H1 (cell line): ENCODE results near the gene RNFT2. TPM values are rescaled to one million over a fixed set of nuclear protein-coding genes. Genes with fewer than 3 reads are reported as not detected.
"Not testable (repeated sequence)": the region's sequence is repeated elsewhere in the genome, so short reads cannot be mapped to it uniquely, and the experiment has no call there.

ENCODE experiments used
- CTCF ChIA-PET: fragments of 300-600 bp; sonication (Branson Sonifier 250); formaldehyde crosslinking; loops from one replicate; lab custom pipeline; 2021; ENCODE audit not compliant: partially characterized antibody; lab: Charles Lee
- POLR2A ChIA-PET: fragments of 300-600 bp; sonication (Branson Sonifier 250); formaldehyde crosslinking; loops from one replicate; lab custom pipeline; 2021; ENCODE audit warnings: inconsistent platforms; ENCODE audit not compliant: partially characterized antibody; lab: Charles Lee
- DNase-seq, 2 experiments: peaks; one replicate each; pipeline versions ENCODE4 v3.0.0 to v3.0.0-alpha.2; 2010 to 2022; ENCODE audit warnings: low spot score in 2 of 2, low read depth in 1 of 2, mixed read lengths in 1 of 2
- FAIRE-seq: peaks from 2 replicates; lab custom pipeline; 2011; peaks lifted over from hg19 to GRCh38; lab: Jason Lieb, UNC
- H2AFZ ChIP-seq: 2 replicates; pipeline ENCODE4 v1.8.1; 2012; ENCODE audit warnings: low read length, inconsistent platforms
- H2AK5ac ChIP-seq: 2 replicates; pipeline ENCODE4 v1.6.1; 2013; ENCODE audit warnings: low read depth, low read length
- H2BK120ac ChIP-seq: replicated peaks from 2 replicates; pipeline ENCODE3; 2013; ENCODE audit warnings: low read depth, low read length, inconsistent platforms
- H2BK12ac ChIP-seq: 2 replicates; pipeline ENCODE4 v1.6.1; 2013; ENCODE audit warnings: low read depth, low read length
- H2BK15ac ChIP-seq: 2 replicates; pipeline ENCODE4 v1.6.1; 2013; ENCODE audit warnings: low read length
- H2BK20ac ChIP-seq: 2 replicates; pipeline ENCODE4 v1.6.1; 2013; ENCODE audit warnings: low read length
- H2BK5ac ChIP-seq: 2 replicates; pipeline ENCODE4 v1.6.1; 2013; ENCODE audit warnings: low read depth, low read length
- H3K14ac ChIP-seq: 2 replicates; pipeline ENCODE4 v1.6.1; 2013; ENCODE audit warnings: inconsistent platforms; ENCODE audit not compliant: insufficient read length
- H3K18ac ChIP-seq: 2 replicates; pipeline ENCODE4 v1.6.1; 2013; ENCODE audit warnings: low read length; ENCODE audit errors: extremely low read depth
- H3K23ac ChIP-seq: 2 replicates; pipeline ENCODE4 v1.6.1; 2013; ENCODE audit warnings: inconsistent platforms; ENCODE audit not compliant: insufficient read length
- H3K23me2 ChIP-seq: 2 replicates; pipeline ENCODE4 v1.6.1; 2013; ENCODE audit warnings: low read depth, low read length
- H3K27ac ChIP-seq: 2 replicates; pipeline ENCODE4 v1.6.1; 2011; ENCODE audit warnings: low read depth, low read length, inconsistent platforms
- H3K27me3 ChIP-seq, 4 experiments: replicated peaks in 1 of 4; 1 replicate in 1 of 4; 2 replicates in 3 of 4; pipeline versions ENCODE4 v1.6.1 to v1.8.1; 2011 to 2013; ENCODE audit warnings: low read length in 3 of 4, mild to moderate bottlenecking in 3 of 4, inconsistent platforms in 2 of 4, mixed read lengths in 2 of 4, moderate library complexity in 1 of 4; ENCODE audit not compliant: control insufficient read depth in 3 of 4, insufficient read depth in 3 of 4; ENCODE audit errors: extremely low read depth in 1 of 4
- H3K36me3 ChIP-seq, 4 experiments: 2 replicates each; pipeline versions ENCODE4 v1.6.1 to v1.8.1; 2011 to 2013; ENCODE audit warnings: mild to moderate bottlenecking in 4 of 4, low read length in 3 of 4, moderate library complexity in 2 of 4, control low read depth in 1 of 4, inconsistent platforms in 1 of 4; ENCODE audit not compliant: insufficient read depth in 4 of 4, control insufficient read depth in 2 of 4
- H3K4ac ChIP-seq: replicated peaks from 2 replicates; pipeline ENCODE3; 2013; ENCODE audit warnings: low read length, low read depth, mixed read lengths, inconsistent platforms; ENCODE audit not compliant: insufficient read length
- H3K4me1 ChIP-seq, 4 experiments: replicated peaks in 1 of 4; 1 replicate in 1 of 4; 2 replicates in 3 of 4; pipeline versions ENCODE4 v1.6.1 to v1.8.1; 2011 to 2013; ENCODE audit warnings: low read length in 3 of 4, inconsistent platforms in 2 of 4, mixed read lengths in 1 of 4; ENCODE audit not compliant: insufficient read depth in 4 of 4, control insufficient read depth in 3 of 4
- H3K4me2 ChIP-seq, 2 experiments: 2 replicates each; pipeline versions ENCODE4 v1.6.1 to v1.8.1; 2011 to 2013; ENCODE audit warnings: low read depth in 2 of 2, low read length in 2 of 2, control low read depth in 1 of 2, inconsistent platforms in 1 of 2, mild to moderate bottlenecking in 1 of 2; ENCODE audit not compliant: insufficient read depth in 1 of 2
- H3K4me3 ChIP-seq, 4 experiments: fragments of 200-600, 300-600 bp in 1 of 4; sonication (generic), shearing (Covaris generic), sonication (Bioruptor Twin) in 1 of 4; 2 replicates each; pipeline versions ENCODE4 v1.5.1 to v1.8.1; 2011 to 2016; ENCODE audit warnings: low read length in 4 of 4, low read depth in 3 of 4, control low read depth in 2 of 4, inconsistent platforms in 2 of 4, mild to moderate bottlenecking in 2 of 4, mixed read lengths in 1 of 4, moderate library complexity in 1 of 4; ENCODE audit not compliant: insufficient read depth in 2 of 4; ENCODE audit errors: extremely low read depth in 1 of 4
- H3K56ac ChIP-seq: replicated peaks from 2 replicates; pipeline ENCODE3; 2013; ENCODE audit warnings: low read depth, mild to moderate bottlenecking, mixed read lengths, low read length, inconsistent platforms; ENCODE audit not compliant: insufficient read length
- H3K79me1 ChIP-seq: 2 replicates; pipeline ENCODE4 v1.6.1; 2013; ENCODE audit warnings: low read depth, low read length, control low read depth
- H3K79me2 ChIP-seq, 2 experiments: 2 replicates each; pipeline versions ENCODE4 v1.6.1 to v1.8.1; 2012 to 2013; ENCODE audit warnings: low read length in 2 of 2, mild to moderate bottlenecking in 2 of 2, inconsistent platforms in 1 of 2; ENCODE audit not compliant: insufficient read depth in 2 of 2, control insufficient read depth in 1 of 2
- H3K9ac ChIP-seq, 4 experiments: replicated peaks in 1 of 4; 1 replicate in 1 of 4; 2 replicates in 3 of 4; pipeline versions ENCODE4 v1.6.1 to v1.8.1; 2011 to 2013; ENCODE audit warnings: low read depth in 3 of 4, low read length in 3 of 4, control low read depth in 2 of 4, mild to moderate bottlenecking in 2 of 4, moderate library complexity in 2 of 4, inconsistent platforms in 1 of 4; ENCODE audit errors: extremely low read depth in 1 of 4
- H3K9me3 ChIP-seq, 2 experiments: 2 replicates each; pipeline versions ENCODE4 v1.6.1 to v1.8.1; 2012 to 2013; ENCODE audit warnings: mild to moderate bottlenecking in 2 of 2, moderate library complexity in 2 of 2, control low read depth in 1 of 2, inconsistent platforms in 1 of 2, low read depth in 1 of 2, low read length in 1 of 2, mixed read lengths in 1 of 2; ENCODE audit not compliant: insufficient read depth in 2 of 2
- H4K20me1 ChIP-seq, 2 experiments: replicated peaks in 1 of 2; 2 replicates each; pipeline versions ENCODE3 to v1.8.1; 2011 to 2013; ENCODE audit warnings: inconsistent platforms in 2 of 2, low read length in 2 of 2, mild to moderate bottlenecking in 1 of 2; ENCODE audit not compliant: insufficient read depth in 2 of 2, control insufficient read depth in 1 of 2
- H4K5ac ChIP-seq: 2 replicates; pipeline ENCODE4 v1.6.1; 2013; ENCODE audit warnings: low read length, low read depth, mixed read lengths, inconsistent platforms; ENCODE audit not compliant: insufficient read length
- H4K8ac ChIP-seq: 2 replicates; pipeline ENCODE4 v1.8.0; 2013; ENCODE audit warnings: mild to moderate bottlenecking, moderate library complexity, low read length, inconsistent platforms; ENCODE audit not compliant: insufficient read depth; ENCODE audit errors: extremely low read depth
- H4K91ac ChIP-seq: replicated peaks from 2 replicates; pipeline ENCODE3; 2013; ENCODE audit warnings: low read length, mixed read lengths, inconsistent platforms; ENCODE audit not compliant: insufficient read length
- WGBS, 2 experiments: shearing (Covaris generic) in 1 of 2; methylation state at CpG; one replicate each; pipeline versions ENCODE4 v1.1.6 to v1.1.7; 2013 to 2015; ENCODE audit warnings: low lambda C conversion rate in 2 of 2, mixed read lengths in 2 of 2, inconsistent platforms in 1 of 2, low coverage in 1 of 2, missing lambda C conversion rate in 1 of 2; ENCODE audit not compliant: insufficient replicate concordance in 2 of 2, insufficient coverage in 1 of 2, insufficient read length in 1 of 2; ENCODE audit errors: extremely low coverage in 1 of 2, missing lambda C conversion rate in 1 of 2; 5-methylcytosine and 5-hydroxymethylcytosine counted together
- polyA plus RNA-seq, 7 experiments: library from polyadenylated mRNA; depleted of rRNA in 3 of 7; stranded (reverse) in 5 of 7; unstranded in 2 of 7; fragments of >200 nt in 5 of 7; fragments of 200-250 nt in 2 of 7; gene quantifications; 1 replicate in 5 of 7; 2 replicates in 1 of 7; 4 replicates in 1 of 7; pipeline versions ENCODE4 v1.2.1 to v1.2.3, GENCODE V29; 2011 to 2013; ENCODE audit warnings: missing spikeins in 2 of 7, mixed read lengths in 2 of 7
- total RNA-seq: library from RNA; stranded (reverse); fragmentation: NEBNext Ultra II Directional; extraction: Animal tissue kit (Norgen Biotek cat#: 25700); gene quantifications from 2 replicates; pipeline ENCODE4 v1.2.1, GENCODE V29; 2021

RNFT2 gene
- total and polyA plus RNA-seq, 2 of the 8 experiments (the other 6 are each of a cell fraction or from before 2014, with no cell fraction given) = 14.2 to 33.1 TPM

DNA sequence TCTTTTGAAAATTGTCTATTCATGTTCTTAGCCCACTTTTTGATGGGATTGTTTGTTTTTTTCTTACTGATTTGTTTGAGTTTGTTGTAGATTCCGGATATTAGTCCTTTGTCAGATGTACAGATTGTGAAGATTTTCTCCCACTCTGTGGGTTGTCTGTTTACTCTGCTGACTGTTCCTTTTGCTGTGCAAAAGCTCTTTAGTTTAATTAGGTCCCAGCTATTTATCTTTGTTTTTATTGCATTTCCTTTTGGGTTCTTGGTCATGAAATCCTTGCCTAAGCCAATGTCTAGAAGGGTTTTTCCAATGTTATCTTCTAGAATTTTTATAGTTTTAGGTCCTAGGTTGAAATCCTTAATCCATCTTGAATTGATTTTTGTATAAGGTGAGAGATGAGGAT is 16.7 kb downstream of the RNFT2 start:
- H2BK12ac ChIP-seq, POLR2A ChIA-PET, H3K9ac ChIP-seq, H2BK20ac ChIP-seq, H2AK5ac ChIP-seq, H3K14ac ChIP-seq, FAIRE-seq, H3K23ac ChIP-seq, H2AFZ ChIP-seq, H2BK15ac ChIP-seq, H3K79me2 ChIP-seq, H2BK5ac ChIP-seq, H3K79me1 ChIP-seq, H4K91ac ChIP-seq, H3K4me3 ChIP-seq, H3K27ac ChIP-seq, DNase-seq, H3K23me2 ChIP-seq, H2BK120ac ChIP-seq, H3K9me3 ChIP-seq, H3K4me2 ChIP-seq, H3K56ac ChIP-seq, H4K5ac ChIP-seq, H4K8ac ChIP-seq, H3K4ac ChIP-seq, H4K20me1 ChIP-seq, H3K4me1 ChIP-seq, H3K18ac ChIP-seq, H3K27me3 ChIP-seq: not testable (repeated sequence)
- CTCF ChIA-PET = interaction anchor here (1.5 kb wide), 1 partner anchor 128 kb away, joined by 5 read pairs; no protein-coding TSS in a partner anchor
- WGBS, 2 experiments = 88% methylated on average over 1 of the region's 1 CpG; no CpG with 5 or more reads in 1 of the 2 experiments
- peaks cover 0 to 12% (median 6%) of the 10 kb centered on the region in 4 experiments; a peak in 3 of 8 replicates for H3K36me3 ChIP-seq
